Measurements from ENCODE around the gene FOXI1.
"Not testable (repeated sequence)": the region's sequence is repeated elsewhere in the genome, so short reads cannot be mapped to it uniquely, and the experiment has no call there.

Gene FOXI1

GRCh38 chr5:170092455-170093101 lies 13.1 kb upstream of the FOXI1 start:
- ATAC-seq = no peak
- no peak for DNase-seq

GRCh38 chr5:170094329-170094728 lies 11.4 kb upstream of the FOXI1 start:
- not testable (repeated sequence) for ATAC-seq

GRCh38 chr5:170095646-170096045 lies 10.1 kb upstream of the FOXI1 start:
- DNase-seq (no peak), ATAC-seq (no peak)

More at GRCh38 chr5:170094329-170094728, 11.4 kb upstream of the FOXI1 start:
- not testable (repeated sequence) for DNase-seq

- no peak for DNase-seq
- ATAC-seq = no peak
Measured at GRCh38 chr5:170097934-170098333, 7.8 kb upstream of the FOXI1 start.

GRCh38 chr5:170100066-170100943 lies 5.4 kb upstream of the FOXI1 start:
- DNase-seq = peak; percentile 71
- peak; percentile 36 for ATAC-seq

- DNase-seq (no peak), ATAC-seq (no peak)
Measured at GRCh38 chr5:170103447-170103846, 2.2 kb upstream of the FOXI1 start.

- no peak for DNase-seq
- no peak for ATAC-seq
Measured at GRCh38 chr5:170104299-170104698, 1.4 kb upstream of the FOXI1 start.

GRCh38 chr5:170104710-170105109 lies 987 bp upstream of the FOXI1 start:
- ATAC-seq = no peak

GRCh38 chr5:170107674-170108073 lies 2.0 kb downstream of the FOXI1 start:
- DNase-seq (no peak), ATAC-seq (no peak)

More at GRCh38 chr5:170104710-170105109, 987 bp upstream of the FOXI1 start:
- no peak for DNase-seq

GRCh38 chr5:170108266-170108785 lies 2.6 kb downstream of the FOXI1 start:
- ATAC-seq (no peak), DNase-seq (no peak)

GRCh38 chr5:170109059-170110031 lies 3.6 kb downstream of the FOXI1 start:
- DNase-seq (no peak), ATAC-seq (no peak)

- no peak for ATAC-seq
Measured at GRCh38 chr5:170110403-170111087, 4.8 kb downstream of the FOXI1 start.

GRCh38 chr5:170111088-170111785 lies 5.5 kb downstream of the FOXI1 start:
- DNase-seq (no peak), ATAC-seq (no peak)

More at GRCh38 chr5:170110403-170111087, 4.8 kb downstream of the FOXI1 start:
- no peak for DNase-seq

GRCh38 chr5:170112876-170113521 lies 7.3 kb downstream of the FOXI1 start:
- DNase-seq (no peak), ATAC-seq (no peak)

- DNase-seq = no peak
- no peak for ATAC-seq
Measured at GRCh38 chr5:170113522-170113900, 7.8 kb downstream of the FOXI1 start.

- DNase-seq (no peak), ATAC-seq (no peak)
Measured at GRCh38 chr5:170114271-170114670, 8.6 kb downstream of the FOXI1 start.

- ATAC-seq = no peak
Measured at GRCh38 chr5:170115925-170116324, 10.2 kb downstream of the FOXI1 start.

GRCh38 chr5:170117736-170118135 lies 12.0 kb downstream of the FOXI1 start:
- ATAC-seq = no peak
- DNase-seq = no peak

More at GRCh38 chr5:170115925-170116324, 10.2 kb downstream of the FOXI1 start:
- DNase-seq = no peak

- ATAC-seq (no peak), DNase-seq (no peak)
Measured at GRCh38 chr5:170120576-170120975, 14.9 kb downstream of the FOXI1 start.

- no peak for DNase-seq
- no peak for ATAC-seq
Measured at GRCh38 chr5:170121321-170121720, 15.6 kb downstream of the FOXI1 start.

Data from stimulated activated naive CD8-positive, alpha-beta T cell treated with anti-CD3 and anti-CD28 coated beads, Interleukin-15, Interleukin-2, amounts not matched to agents 100 U/mL and 50 U/mL, for 24 hours (primary cell).